WTC11 (cell line): Measurements from ENCODE around the gene KCNJ16.

Source experiments
- ATF1 ChIP-seq: sonication (generic); formaldehyde crosslinking; IDR thresholded peaks from 2 replicates; pipeline ENCODE4 v1.8.1; 2023; ENCODE audit warnings: mild to moderate bottlenecking, moderate library complexity, missing genetic modification reagents
- ATF3 ChIP-seq: sonication (generic); formaldehyde crosslinking; conservative IDR thresholded peaks from 2 replicates; pipeline ENCODE4 v1.8.1; 2022; ENCODE audit warnings: mild to moderate bottlenecking, missing genetic modification reagents
- CTCF ChIP-seq: fragments of 200-600 bp; IDR thresholded peaks from 2 replicates; pipeline ENCODE4 v1.8.0; 2022; ENCODE audit warnings: antibody characterized with exemption
- E2F1 ChIP-seq: sonication (generic); formaldehyde crosslinking; IDR thresholded peaks from 2 replicates; pipeline ENCODE4 v1.8.0; 2022; ENCODE audit warnings: mild to moderate bottlenecking, missing genetic modification reagents
- HMGA2 ChIP-seq: fragments of 250-450 bp; sonication (Bioruptor Pico); IDR thresholded peaks from 2 replicates; pipeline ENCODE4 v1.4.0; 2021; ENCODE audit warnings: mild to moderate bottlenecking, moderate library complexity
- JUN ChIP-seq: sonication (generic); formaldehyde crosslinking; IDR thresholded peaks from 2 replicates; pipeline ENCODE4 v1.8.0; 2023; ENCODE audit warnings: mild to moderate bottlenecking, missing genetic modification reagents
- MAX ChIP-seq: sonication (generic); formaldehyde crosslinking; IDR thresholded peaks from 2 replicates; pipeline ENCODE4 v1.8.0; 2022; ENCODE audit warnings: mild to moderate bottlenecking, missing genetic modification reagents
- NR1H2 ChIP-seq: sonication (generic); formaldehyde crosslinking; IDR thresholded peaks from 2 replicates; pipeline ENCODE4 v1.9.0; 2021; ENCODE audit warnings: mild to moderate bottlenecking, moderate library complexity, missing genetic modification reagents
- OVOL2 ChIP-seq: fragments of 250-450 bp; sonication (Bioruptor Pico); IDR thresholded peaks from 2 replicates; pipeline ENCODE4 v1.9.0; 2021; ENCODE audit warnings: mild to moderate bottlenecking, borderline replicate concordance
- SMAD3 ChIP-seq: sonication (generic); formaldehyde crosslinking; IDR thresholded peaks from 2 replicates; pipeline ENCODE4 v1.8.0; 2022; ENCODE audit warnings: missing genetic modification reagents, mild to moderate bottlenecking, borderline replicate concordance
- SP1 ChIP-seq: sonication (generic); formaldehyde crosslinking; conservative IDR thresholded peaks from 2 replicates; pipeline ENCODE4 v1.8.1; 2022; ENCODE audit warnings: missing genetic modification reagents
- ZNF219 ChIP-seq: sonication (generic); formaldehyde crosslinking; IDR thresholded peaks from 2 replicates; pipeline ENCODE4 v1.8.0; 2023; ENCODE audit warnings: missing genetic modification reagents, mild to moderate bottlenecking, borderline replicate concordance

- TF ChIP-seq E2F1 (CRISPR knock-in tag) = no peak
- no peak for TF ChIP-seq JUN (CRISPR knock-in tag)
- no peak for TF ChIP-seq MAX
- no peak for TF ChIP-seq SMAD3 (CRISPR knock-in tag)
- TF ChIP-seq CTCF = no peak
- no peak for TF ChIP-seq ZNF219 (CRISPR knock-in tag)
- no peak for TF ChIP-seq ATF3 (CRISPR knock-in tag)
- no peak for TF ChIP-seq SP1 (CRISPR knock-in tag)
- TF ChIP-seq NR1H2 (CRISPR knock-in tag) = no peak
- no peak for TF ChIP-seq OVOL2
- no peak for TF ChIP-seq HMGA2
- no peak for TF ChIP-seq ATF1 (CRISPR knock-in tag)
Observed at GRCh38 chr17:70099294-70099693, 24.3 kb downstream of the KCNJ16 start.
